Measurements from ENCODE around the gene SCAMP1.

DNA sequence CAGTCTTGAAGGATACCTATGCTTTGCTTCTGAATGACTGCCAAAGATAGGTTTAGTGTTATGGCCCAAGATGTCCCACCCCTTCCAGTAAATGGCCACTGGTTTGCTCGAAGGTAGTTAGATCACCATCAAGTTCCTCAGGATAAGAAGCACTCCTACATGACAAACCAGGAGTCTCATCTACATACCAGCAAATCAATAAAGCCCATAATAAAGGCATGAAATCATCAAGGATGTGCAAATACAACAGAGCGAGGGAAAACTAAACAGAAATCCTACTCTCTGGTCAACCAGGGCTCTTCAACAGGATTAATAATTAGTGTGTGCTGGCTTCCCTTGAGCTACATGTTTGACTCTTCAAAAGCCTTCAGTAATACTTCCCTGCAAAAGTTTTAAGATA is 147.1 kb downstream of the SCAMP1 start:
- TF ChIP-seq EZH2phosphoT487 (IDR thresholded peaks at IDR 0.05; ENCODE audit: insufficient read depth, low read depth), result no peak
- TF ChIP-seq EZH2 (IDR thresholded peaks at IDR 0.05; ENCODE audit: insufficient read depth, poor library complexity, severe bottlenecking), result no peak
